Breast epithelium (tissue), 4 donors: ENCODE results near the gene HAUS6. TPM values are rescaled to one million over a fixed set of nuclear protein-coding genes. Genes with fewer than 3 reads are reported as not detected.
"Not testable (repeated sequence)": the region's sequence is repeated elsewhere in the genome, so short reads cannot be mapped to it uniquely, and the experiment has no call there.

Experiments used
- DNase-seq, 2 donors: peaks; one replicate each; pipeline ENCODE4 v3.0.0-alpha.2; 2019; ENCODE audit warnings: low spot score in 2 of 2
- H3K27ac ChIP-seq, 2 donors: fragments of 200-600 bp; sonication (generic) in 1 of 2; one replicate each; pipeline ENCODE4 v1.5.1; 2016 to 2019; ENCODE audit warnings: mild to moderate bottlenecking in 1 of 2
- H3K27me3 ChIP-seq, 2 donors: fragments of 200-600 bp; sonication (generic) in 1 of 2; one replicate each; pipeline versions ENCODE4 v1.5.1 to v1.6.0; 2017 to 2019; ENCODE audit warnings: control low read depth in 1 of 2, mild to moderate bottlenecking in 1 of 2
- H3K36me3 ChIP-seq: fragments of 200-600 bp; one replicate; pipeline ENCODE4 v1.5.1; 2019
- H3K4me1 ChIP-seq, 2 donors: fragments of 200-600 bp; sonication (generic); one replicate each; pipeline ENCODE4 v1.5.1; 2016 to 2019; ENCODE audit warnings: control low read depth in 1 of 2
- H3K4me3 ChIP-seq, 3 donors: fragments of 200-600 bp; sonication (generic); 1 replicate in 2 of 3; 2 replicates in 1 of 3; pipeline ENCODE4 v1.5.1; 2016 to 2019; ENCODE audit warnings: mild to moderate bottlenecking in 3 of 3, moderate library complexity in 2 of 3
- H3K9me3 ChIP-seq, 2 donors: fragments of 200-600 bp; sonication (generic) in 1 of 2; one replicate each; pipeline ENCODE4 v1.5.1; 2016 to 2019; ENCODE audit warnings: control low read depth in 1 of 2
- POLR2A ChIP-seq: fragments of 450-650 bp; IDR thresholded peaks from one replicate; pipeline ENCODE4 v1.6.1; 2016; ENCODE audit warnings: antibody characterized with exemption, mild to moderate bottlenecking, moderate library complexity
- POLR2AphosphoS5 ChIP-seq, 3 donors: sonication (generic); formaldehyde crosslinking; IDR thresholded peaks; one replicate each; pipeline ENCODE4 v1.6.1; 2017; ENCODE audit warnings: antibody characterized with exemption in 3 of 3
- intact Hi-C: fragments of 100-400 bp; cut with DNase I; formaldehyde crosslinking; loops from one replicate; pipeline ENCODE4 v1.15.1; 2023; ENCODE audit warnings: low total_unique reads
- total RNA-seq, 3 donors: library from RNA; depleted of rRNA; stranded (reverse); fragments of >200 nt; gene quantifications; one replicate each; pipeline ENCODE4 v1.1.0, GENCODE V29; 2016
- TF ChIP-seq, protein P1 (sequence below), 3 donors: fragments of 450-650 bp; IDR thresholded peaks; one replicate each; pipeline ENCODE4 v1.5.1; 2016 to 2017; ENCODE audit warnings: antibody characterized with exemption in 3 of 3, mild to moderate bottlenecking in 3 of 3, moderate library complexity in 3 of 3

The HAUS6 gene
- total RNA-seq, 3 donors from 2014 or later: 8.5 to 14.0 (median 10.5) TPM

GRCh38 chr9:19104515-19105282 is 2.0 kb upstream of the HAUS6 start:
- intact Hi-C loops: no loop called here
- Histone ChIP-seq H3K27me3 (no peaks in the 10 kb centered on the region), H3K4me1 (peaks cover 0 to 4% of the 10 kb centered on the region in 2 donors), H3K9me3 (no peaks in the 10 kb centered on the region), H3K36me3 (no peaks in the 10 kb centered on the region), H3K27ac (peak overlapping the region; percentile 70 to 89), H3K4me3 (no peak overlapping the region)
- no peak for DNase-seq
- TF ChIP-seq POLR2A (no peak), POLR2AphosphoS5 (IDR thresholded peaks at IDR 0.05) (peak in 1 of 3 donors; percentile 53)
- TF ChIP-seq, protein P1, sequence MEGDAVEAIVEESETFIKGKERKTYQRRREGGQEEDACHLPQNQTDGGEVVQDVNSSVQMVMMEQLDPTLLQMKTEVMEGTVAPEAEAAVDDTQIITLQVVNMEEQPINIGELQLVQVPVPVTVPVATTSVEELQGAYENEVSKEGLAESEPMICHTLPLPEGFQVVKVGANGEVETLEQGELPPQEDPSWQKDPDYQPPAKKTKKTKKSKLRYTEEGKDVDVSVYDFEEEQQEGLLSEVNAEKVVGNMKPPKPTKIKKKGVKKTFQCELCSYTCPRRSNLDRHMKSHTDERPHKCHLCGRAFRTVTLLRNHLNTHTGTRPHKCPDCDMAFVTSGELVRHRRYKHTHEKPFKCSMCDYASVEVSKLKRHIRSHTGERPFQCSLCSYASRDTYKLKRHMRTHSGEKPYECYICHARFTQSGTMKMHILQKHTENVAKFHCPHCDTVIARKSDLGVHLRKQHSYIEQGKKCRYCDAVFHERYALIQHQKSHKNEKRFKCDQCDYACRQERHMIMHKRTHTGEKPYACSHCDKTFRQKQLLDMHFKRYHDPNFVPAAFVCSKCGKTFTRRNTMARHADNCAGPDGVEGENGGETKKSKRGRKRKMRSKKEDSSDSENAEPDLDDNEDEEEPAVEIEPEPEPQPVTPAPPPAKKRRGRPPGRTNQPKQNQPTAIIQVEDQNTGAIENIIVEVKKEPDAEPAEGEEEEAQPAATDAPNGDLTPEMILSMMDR (IDR thresholded peaks at IDR 0.05): no peak

- H3K36me3 ChIP-seq: no peaks in the 10 kb centered on the region
- no peaks in the 10 kb centered on the region for H3K27me3 ChIP-seq
- H3K9me3 ChIP-seq: no peaks in the 10 kb centered on the region
- DNase-seq: no peak
- peaks cover 0 to 4% of the 10 kb centered on the region in 2 donors for H3K4me1 ChIP-seq
- H3K4me3 ChIP-seq: peak overlapping the region; percentile 57 to 84 (median 70)
- TF ChIP-seq, protein P1 (IDR thresholded peaks at IDR 0.05): no peak
- TF ChIP-seq POLR2AphosphoS5 (IDR thresholded peaks at IDR 0.05) (no peak), POLR2A (no peak)
- H3K27ac ChIP-seq: peak overlapping the region; percentile 89 to 95
- intact Hi-C loops: no loop called here
These were observed 498 bp downstream of the HAUS6 start for GRCh38 chr9:19102181-19102630.

GRCh38 chr9:19101203-19101602 is 1.5 kb downstream of the HAUS6 start:
- TF ChIP-seq POLR2A: no peak
- TF ChIP-seq, protein P1 (IDR thresholded peaks at IDR 0.05): no peak
- no peak for TF ChIP-seq POLR2AphosphoS5 (IDR thresholded peaks at IDR 0.05)
- H3K4me3 ChIP-seq: peak overlapping the region in 1 of 3 donors; percentile 84
- intact Hi-C loops: no loop called here

GRCh38 chr9:19097431-19097830 is 5.3 kb downstream of the HAUS6 start:
- intact Hi-C loops: loop anchor here (5.0 kb wide), 1 partner anchor 360 kb away; no protein-coding TSS in a partner anchor
- not testable (repeated sequence) for H3K4me3 ChIP-seq, H3K36me3 ChIP-seq, H3K9me3 ChIP-seq, DNase-seq, H3K27me3 ChIP-seq, H3K27ac ChIP-seq, H3K4me1 ChIP-seq

More at GRCh38 chr9:19101203-19101602, 1.5 kb downstream of the HAUS6 start:
- Histone ChIP-seq H3K4me1 (peaks cover 0 to 4% of the 10 kb centered on the region in 2 donors), H3K27me3 (no peaks in the 10 kb centered on the region), H3K9me3 (no peaks in the 10 kb centered on the region), H3K27ac (no peak overlapping the region), H3K36me3 (no peaks in the 10 kb centered on the region)
- no peak for DNase-seq

- TF ChIP-seq POLR2A (no peak), POLR2AphosphoS5 (IDR thresholded peaks at IDR 0.05) (no peak)
- TF ChIP-seq, protein P1 (IDR thresholded peaks at IDR 0.05): no peak
- no peak for DNase-seq
- Histone ChIP-seq H3K4me1 (no peaks in the 10 kb centered on the region), H3K27me3 (no peaks in the 10 kb centered on the region), H3K36me3 (peaks cover 7% of the 10 kb centered on the region), H3K27ac (no peak overlapping the region), H3K4me3 (no peak overlapping the region), H3K9me3 (no peaks in the 10 kb centered on the region)
- intact Hi-C loops: no loop called here
These were observed 15.4 kb downstream of the HAUS6 start for GRCh38 chr9:19087106-19088000.
